H9 (cell line): Measurements from ENCODE around the gene TTLL9. TPM values are rescaled to one million over a fixed set of nuclear protein-coding genes. Genes with fewer than 3 reads are reported as not detected.

Source experiments
- DNase-seq: peaks from one replicate; pipeline ENCODE4 v3.0.0-alpha.2; 2017
- H2AFZ ChIP-seq: one replicate; pipeline ENCODE4 v1.6.1; 2013; ENCODE audit warnings: mild to moderate bottlenecking, low read length, control low read depth, moderate library complexity
- H2AK5ac ChIP-seq: 2 replicates; pipeline ENCODE4 v1.6.1; 2013; ENCODE audit warnings: low read length, control low read depth, mixed read lengths; ENCODE audit not compliant: insufficient read length
- H2BK120ac ChIP-seq: one replicate; pipeline ENCODE4 v1.6.1; 2013; ENCODE audit warnings: low read depth, mild to moderate bottlenecking, low read length, control low read depth, inconsistent platforms; ENCODE audit not compliant: poor library complexity, severe bottlenecking
- H2BK12ac ChIP-seq: 2 replicates; pipeline ENCODE4 v1.6.1; 2013; ENCODE audit warnings: low read length, control low read depth, mixed read lengths, low read depth; ENCODE audit not compliant: insufficient read length
- H2BK15ac ChIP-seq: 2 replicates; pipeline ENCODE4 v1.6.1; 2013; ENCODE audit warnings: low read depth, low read length, control low read depth
- H2BK20ac ChIP-seq: one replicate; pipeline ENCODE4 v1.6.1; 2013; ENCODE audit warnings: low read depth, mild to moderate bottlenecking, low read length, control low read depth, inconsistent platforms; ENCODE audit not compliant: poor library complexity, severe bottlenecking
- H2BK5ac ChIP-seq: 2 replicates; pipeline ENCODE4 v1.6.1; 2013; ENCODE audit warnings: low read length, control low read depth, mixed read lengths; ENCODE audit not compliant: insufficient read length
- H3K14ac ChIP-seq: 2 replicates; pipeline ENCODE4 v1.6.1; 2013; ENCODE audit warnings: low read length, control low read depth; ENCODE audit not compliant: insufficient read depth
- H3K18ac ChIP-seq: 2 replicates; pipeline ENCODE4 v1.6.1; 2013; ENCODE audit warnings: low read depth, mild to moderate bottlenecking, mixed read lengths, low read length, control low read depth; ENCODE audit not compliant: insufficient read length
- H3K23ac ChIP-seq: 2 replicates; pipeline ENCODE4 v1.6.1; 2013; ENCODE audit warnings: low read length, control low read depth, mixed read lengths, low read depth; ENCODE audit not compliant: insufficient read length
- H3K23me2 ChIP-seq: 2 replicates; pipeline ENCODE4 v1.6.1; 2013; ENCODE audit warnings: low read depth, mild to moderate bottlenecking, mixed read lengths, low read length, control low read depth; ENCODE audit not compliant: insufficient read length, poor library complexity, severe bottlenecking
- H3K27ac ChIP-seq: 2 replicates; pipeline ENCODE4 v1.5.1; 2013; ENCODE audit warnings: low read length, control low read depth, mixed read lengths, low read depth; ENCODE audit not compliant: insufficient read length
- H3K27me3 ChIP-seq: 2 replicates; pipeline ENCODE4 v1.6.1; 2013; ENCODE audit warnings: low read length, control low read depth, inconsistent platforms; ENCODE audit not compliant: insufficient read depth
- H3K4ac ChIP-seq: 2 replicates; pipeline ENCODE4 v1.6.1; 2013; ENCODE audit warnings: low read depth, mild to moderate bottlenecking, control low read depth, inconsistent platforms, low read length, moderate library complexity
- H3K4me1 ChIP-seq: 2 replicates; pipeline ENCODE4 v1.6.1; 2013; ENCODE audit warnings: low read length, control low read depth, inconsistent platforms; ENCODE audit not compliant: insufficient read depth
- H3K4me2 ChIP-seq: 2 replicates; pipeline ENCODE4 v1.6.1; 2013; ENCODE audit warnings: low read length, control low read depth, mixed read lengths; ENCODE audit not compliant: insufficient read length, insufficient read depth
- H3K56ac ChIP-seq: 2 replicates; pipeline ENCODE4 v1.6.1; 2013; ENCODE audit warnings: low read depth, mild to moderate bottlenecking, mixed read lengths, low read length, control low read depth; ENCODE audit not compliant: insufficient read length
- H3K79me1 ChIP-seq: 2 replicates; pipeline ENCODE4 v1.6.1; 2013; ENCODE audit warnings: low read depth, mild to moderate bottlenecking, moderate library complexity, low read length, control low read depth, inconsistent platforms; ENCODE audit not compliant: insufficient read depth, poor library complexity, severe bottlenecking
- H3K79me2 ChIP-seq: 2 replicates; pipeline ENCODE4 v1.6.1; 2013; ENCODE audit warnings: low read length, control low read depth, inconsistent platforms; ENCODE audit not compliant: insufficient read depth
- H3K9ac ChIP-seq: 2 replicates; pipeline ENCODE4 v1.6.1; 2013; ENCODE audit warnings: low read length, control low read depth, mixed read lengths; ENCODE audit not compliant: insufficient read length; ENCODE audit errors: extremely low read depth
- H3K9me3 ChIP-seq: one replicate; pipeline ENCODE4 v1.6.1; 2013; ENCODE audit warnings: low read depth, low read length, inconsistent platforms; ENCODE audit not compliant: control insufficient read depth
- H3T11ph ChIP-seq: one replicate; pipeline ENCODE4 v1.6.1; 2013; ENCODE audit warnings: mild to moderate bottlenecking, low read length, control low read depth, inconsistent platforms
- H4K20me1 ChIP-seq: one replicate; pipeline ENCODE4 v1.6.1; 2013; ENCODE audit not compliant: control insufficient read depth, insufficient read length, insufficient read depth
- H4K5ac ChIP-seq: 2 replicates; pipeline ENCODE4 v1.6.1; 2013; ENCODE audit warnings: low read depth, mild to moderate bottlenecking, mixed read lengths, low read length, control low read depth; ENCODE audit not compliant: insufficient read length
- H4K8ac ChIP-seq: replicated peaks from 2 replicates; pipeline ENCODE4 v1.6.1; 2013; ENCODE audit warnings: low read length, control low read depth, mixed read lengths, low read depth; ENCODE audit not compliant: insufficient read length
- H4K91ac ChIP-seq: 2 replicates; pipeline ENCODE4 v1.6.1; 2013; ENCODE audit warnings: low read depth, mild to moderate bottlenecking, moderate library complexity, mixed read lengths, low read length, control low read depth; ENCODE audit not compliant: insufficient read length
- H3K27ac Mint-ChIP-seq, 3 experiments: 2 replicates in 2 of 3; 3 replicates in 1 of 3; pipeline ENCODE4 v1.8.0; 2020 to 2021; ENCODE audit warnings: mixed read lengths in 3 of 3, mild to moderate bottlenecking in 1 of 3, moderate library complexity in 1 of 3
- H3K27me3 Mint-ChIP-seq: 2 replicates; pipeline ENCODE4 v1.8.0; 2021; ENCODE audit warnings: low read depth, mild to moderate bottlenecking, moderate library complexity, mixed read lengths
- H3K36me3 Mint-ChIP-seq, 3 experiments: 2 replicates in 2 of 3; 3 replicates in 1 of 3; pipeline ENCODE4 v1.8.0; 2020 to 2021; ENCODE audit warnings: low read depth in 3 of 3, mixed read lengths in 3 of 3; ENCODE audit not compliant: insufficient read depth in 1 of 3
- H3K4me1 Mint-ChIP-seq, 2 experiments: 2 replicates each; pipeline ENCODE4 v1.8.0; 2020; ENCODE audit warnings: mixed read lengths in 2 of 2
- H3K4me3 Mint-ChIP-seq, 2 experiments: 2 replicates in 1 of 2; 3 replicates in 1 of 2; pipeline ENCODE4 v1.8.0; 2020 to 2021; ENCODE audit warnings: mild to moderate bottlenecking in 2 of 2, mixed read lengths in 2 of 2, moderate library complexity in 1 of 2
- H3K9me3 Mint-ChIP-seq, 2 experiments: 2 replicates in 1 of 2; 3 replicates in 1 of 2; pipeline ENCODE4 v1.8.0; 2020; ENCODE audit warnings: mild to moderate bottlenecking in 2 of 2, mixed read lengths in 2 of 2, moderate library complexity in 1 of 2
- WGBS: extraction: QIAGEN DNeasy Blood & Tissue Kit; methylation state at CpG from one replicate; pipeline ENCODE4 v1.1.7; 2013; ENCODE audit warnings: missing lambda C conversion rate, low lambda C conversion rate, mixed read lengths; ENCODE audit not compliant: insufficient read length; ENCODE audit errors: extremely low coverage; 5-methylcytosine and 5-hydroxymethylcytosine counted together
- total RNA-seq: library from RNA; stranded (reverse); gene quantifications from 2 replicates; pipeline ENCODE4 v1.2.1, GENCODE V29; 2021
- TF ChIP-seq, protein P1 (sequence below): fragments of 200-600 bp; sonication (generic); conservative IDR thresholded peaks from 3 replicates; pipeline ENCODE4 v1.8.0; 2021; ENCODE audit warnings: antibody characterized with exemption, mild to moderate bottlenecking

The TTLL9 gene
- total RNA-seq, 1 experiment from 2014 or later, result 0.20 TPM

- H3K4me1 ChIP-seq, result peaks cover 3% of the 10 kb centered on the region; the same call in 1 of the 2 replicates
- no peak overlapping the region for H2BK20ac ChIP-seq
- no peaks in the 10 kb centered on the region for H3K79me1 ChIP-seq
- H3K4me1 Mint-ChIP-seq, result peaks cover 30 to 33% of the 10 kb centered on the region in 2 experiments
- no peak overlapping the region for H3K18ac ChIP-seq
- peak; percentile 25 for DNase-seq
- H4K5ac ChIP-seq, result no peak overlapping the region
- no peak overlapping the region for H3K56ac ChIP-seq
- no peak overlapping the region for H2AFZ ChIP-seq
- H3K9me3 ChIP-seq, result no peaks in the 10 kb centered on the region
- no peak overlapping the region for H3K23ac ChIP-seq
- no peak overlapping the region for H3K27ac ChIP-seq
- no peak overlapping the region for H3K14ac ChIP-seq
- no peak overlapping the region for H2BK12ac ChIP-seq
- H3K27ac Mint-ChIP-seq, result no peak overlapping the region
- no peaks in the 10 kb centered on the region for H4K20me1 ChIP-seq
- H4K91ac ChIP-seq, result no peak overlapping the region
- H3K23me2 ChIP-seq, result peaks cover 13% of the 10 kb centered on the region
- no peak overlapping the region for H2AK5ac ChIP-seq
- WGBS, result no CpG with 5 or more reads among the region's 8 CpGs
- no peaks in the 10 kb centered on the region for H3K79me2 ChIP-seq
- no peak overlapping the region for H2BK5ac ChIP-seq
- H3K4me2 ChIP-seq, result peak overlapping the region; percentile 66
- no peak overlapping the region for H3K4ac ChIP-seq
- H3K27me3 Mint-ChIP-seq, result peaks cover 24% of the 10 kb centered on the region
- H3K9ac ChIP-seq, result no peak overlapping the region
- H3K9me3 Mint-ChIP-seq, result no peaks in the 10 kb centered on the region
- H4K8ac ChIP-seq, result no peak overlapping the region
- H3K36me3 Mint-ChIP-seq, result no peaks in the 10 kb centered on the region; a peak in 1 of 7 replicates
- TF ChIP-seq, protein P1, sequence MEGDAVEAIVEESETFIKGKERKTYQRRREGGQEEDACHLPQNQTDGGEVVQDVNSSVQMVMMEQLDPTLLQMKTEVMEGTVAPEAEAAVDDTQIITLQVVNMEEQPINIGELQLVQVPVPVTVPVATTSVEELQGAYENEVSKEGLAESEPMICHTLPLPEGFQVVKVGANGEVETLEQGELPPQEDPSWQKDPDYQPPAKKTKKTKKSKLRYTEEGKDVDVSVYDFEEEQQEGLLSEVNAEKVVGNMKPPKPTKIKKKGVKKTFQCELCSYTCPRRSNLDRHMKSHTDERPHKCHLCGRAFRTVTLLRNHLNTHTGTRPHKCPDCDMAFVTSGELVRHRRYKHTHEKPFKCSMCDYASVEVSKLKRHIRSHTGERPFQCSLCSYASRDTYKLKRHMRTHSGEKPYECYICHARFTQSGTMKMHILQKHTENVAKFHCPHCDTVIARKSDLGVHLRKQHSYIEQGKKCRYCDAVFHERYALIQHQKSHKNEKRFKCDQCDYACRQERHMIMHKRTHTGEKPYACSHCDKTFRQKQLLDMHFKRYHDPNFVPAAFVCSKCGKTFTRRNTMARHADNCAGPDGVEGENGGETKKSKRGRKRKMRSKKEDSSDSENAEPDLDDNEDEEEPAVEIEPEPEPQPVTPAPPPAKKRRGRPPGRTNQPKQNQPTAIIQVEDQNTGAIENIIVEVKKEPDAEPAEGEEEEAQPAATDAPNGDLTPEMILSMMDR, result no peak
- H2BK15ac ChIP-seq, result no peak overlapping the region
- H3K4me3 Mint-ChIP-seq, result peak overlapping the region; percentile 84 to 85
- no peak overlapping the region for H2BK120ac ChIP-seq
- no peak overlapping the region for H3T11ph ChIP-seq
- H3K27me3 ChIP-seq, result no peaks in the 10 kb centered on the region
Measured at GRCh38 chr20:31862506-31862905, 7.9 kb upstream of the TTLL9 start.
